Esophagus (tissue), 2 donors: Measurements from ENCODE around the gene MAGIX. TPM values are rescaled to one million over a fixed set of nuclear protein-coding genes. Genes with fewer than 3 reads are reported as not detected.
A peak's percentile ranks its signal among the peaks of the same experiment; 100 is the strongest.

Source experiments
- H3K27ac ChIP-seq, 2 donors: one replicate each; pipeline ENCODE4 v1.5.1; 2013; ENCODE audit warnings: low read depth in 2 of 2, mild to moderate bottlenecking in 2 of 2, inconsistent platforms in 1 of 2, low read length in 1 of 2, moderate library complexity in 1 of 2
- H3K27me3 ChIP-seq, 2 donors: one replicate each; pipeline ENCODE4 v1.6.1; 2013; ENCODE audit warnings: low read length in 2 of 2, control low read depth in 1 of 2, mild to moderate bottlenecking in 1 of 2; ENCODE audit not compliant: insufficient read depth in 2 of 2, control insufficient read depth in 1 of 2
- H3K36me3 ChIP-seq, 2 donors: one replicate each; pipeline ENCODE4 v1.6.1; 2013; ENCODE audit warnings: low read length in 1 of 2; ENCODE audit not compliant: control insufficient read depth in 2 of 2, insufficient read depth in 2 of 2
- H3K4me1 ChIP-seq, 2 donors: one replicate each; pipeline ENCODE4 v1.6.1; 2013; ENCODE audit warnings: low read length in 1 of 2; ENCODE audit not compliant: control insufficient read depth in 2 of 2, insufficient read depth in 2 of 2
- H3K4me3 ChIP-seq, 2 donors: one replicate each; pipeline ENCODE4 v1.5.1; 2013; ENCODE audit warnings: low read length in 2 of 2, mild to moderate bottlenecking in 2 of 2, low read depth in 1 of 2, moderate library complexity in 1 of 2
- H3K9me3 ChIP-seq, 2 donors: one replicate each; pipeline ENCODE4 v1.6.1; 2013; ENCODE audit warnings: mild to moderate bottlenecking in 2 of 2, low read depth in 1 of 2, low read length in 1 of 2, moderate library complexity in 1 of 2; ENCODE audit not compliant: control insufficient read depth in 2 of 2, insufficient read depth in 1 of 2
- WGBS, 2 donors: extraction: QIAGEN DNeasy Blood & Tissue Kit; methylation state at CpG; one replicate each; pipeline ENCODE4 v1.1.7; 2013; 5-methylcytosine and 5-hydroxymethylcytosine counted together
- polyA plus RNA-seq, 2 donors: library from polyadenylated mRNA; stranded (reverse); fragments of 200-250 nt; gene quantifications; one replicate each; pipeline ENCODE4 v1.2.3, GENCODE V29; 2013
- donor health status: healthy with polysubstance abuse.
- donor health status: Bipolar disorder and iron deficiency.

The MAGIX gene
- polyA plus RNA-seq, 2 donors = 6.0 to 6.3 TPM

DNA sequence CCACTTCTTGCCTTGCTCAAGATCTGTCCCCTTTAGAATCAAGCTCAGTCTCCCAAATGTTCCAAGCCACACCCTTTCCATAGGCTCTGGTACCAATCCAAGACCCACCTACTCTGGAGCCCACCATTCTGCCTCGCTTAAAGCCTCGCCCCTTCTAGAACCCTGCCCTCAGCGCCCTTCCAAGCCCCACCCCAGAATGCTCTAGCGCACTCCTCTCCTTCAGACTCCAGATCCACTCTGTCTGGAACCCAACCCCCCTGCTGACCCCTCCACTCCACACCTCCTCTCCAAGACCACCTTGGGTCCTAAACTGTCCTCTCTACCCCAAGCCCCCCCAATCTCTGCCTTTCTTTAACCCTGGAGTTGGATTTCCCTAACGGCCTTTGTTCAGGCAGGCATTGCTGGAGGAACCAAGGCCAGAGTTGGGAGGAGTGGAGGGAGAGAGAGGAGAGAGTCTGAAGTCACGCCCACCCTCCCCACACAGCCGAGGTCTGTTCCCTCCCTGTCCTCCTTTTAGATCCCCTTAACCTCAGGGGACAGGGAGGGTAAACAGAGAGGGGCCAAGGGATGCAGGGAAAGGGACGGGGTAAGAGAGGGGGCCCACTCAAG lies 26.0 kb downstream of the MAGIX start:
- Histone ChIP-seq H3K27me3 (no peaks in the 10 kb centered on the region), H3K36me3 (no peaks in the 10 kb centered on the region), H3K4me1 (peaks cover 0 to 9% of the 10 kb centered on the region in 2 donors), H3K9me3 (peaks cover 0 to 2% of the 10 kb centered on the region in 2 donors), H3K27ac (peak overlapping the region in 1 of 2 donors; percentile 35), H3K4me3 (no peak overlapping the region)
- 62 to 65% methylated on average over 8 of the region's 8 CpGs for WGBS, 2 donors

GRCh38 chrX:49189606-49190005 lies 27.0 kb downstream of the MAGIX start:
- Histone ChIP-seq H3K4me1 (peaks cover 0 to 6% of the 10 kb centered on the region in 2 donors), H3K27me3 (no peaks in the 10 kb centered on the region), H3K9me3 (peaks cover 0 to 2% of the 10 kb centered on the region in 2 donors), H3K36me3 (no peaks in the 10 kb centered on the region), H3K4me3 (no peak overlapping the region), H3K27ac (peak overlapping the region; percentile 22 to 85)
- WGBS, 2 donors = 56 to 71% methylated on average over 6 of the region's 6 CpGs

DNA sequence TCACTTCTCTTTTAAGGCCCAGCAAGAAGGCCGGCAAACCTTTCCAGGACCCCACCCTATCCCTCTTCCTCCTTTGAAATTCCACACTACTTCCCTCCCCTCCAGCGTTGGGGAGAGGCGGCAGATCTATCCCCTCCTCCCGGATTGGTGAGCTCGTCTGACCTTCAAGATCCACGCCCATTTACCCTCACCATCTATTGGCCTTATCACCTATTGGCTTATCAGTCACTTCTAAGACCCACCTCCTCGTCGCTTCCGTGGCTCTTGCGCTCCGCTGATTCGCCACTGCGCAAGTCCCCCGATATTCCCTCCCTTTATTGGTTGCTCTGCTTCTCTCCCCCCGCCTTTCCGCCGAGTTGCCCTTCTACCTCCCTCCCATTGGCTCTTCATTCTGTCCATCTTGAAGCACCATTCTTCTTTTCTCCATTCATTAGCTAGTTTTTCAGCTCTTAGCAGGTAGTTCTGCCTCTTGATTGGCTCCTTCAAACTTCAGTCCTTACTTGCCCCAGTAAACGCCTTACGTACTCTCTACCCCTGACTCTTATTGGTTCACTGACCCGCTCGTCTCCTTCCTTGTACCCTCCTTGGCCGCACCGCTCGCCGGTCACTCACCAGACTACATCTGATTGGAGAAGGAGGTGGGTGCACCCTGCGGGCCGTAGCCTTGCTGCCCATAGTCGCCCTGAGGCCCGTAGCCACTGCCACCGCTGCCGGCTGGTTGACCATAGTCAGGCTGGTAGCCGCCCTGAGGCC lies 28.4 kb downstream of the MAGIX start:
- Histone ChIP-seq H3K27ac (peak overlapping the region; percentile 89 to 94), H3K36me3 (no peaks in the 10 kb centered on the region), H3K4me1 (peaks cover 0 to 6% of the 10 kb centered on the region in 2 donors), H3K9me3 (peaks cover 0 to 2% of the 10 kb centered on the region in 2 donors), H3K27me3 (no peaks in the 10 kb centered on the region), H3K4me3 (peak overlapping the region; percentile 55 to 67)
- 0 to 28% methylated on average over 32 of the region's 32 CpGs for WGBS, 2 donors

DNA sequence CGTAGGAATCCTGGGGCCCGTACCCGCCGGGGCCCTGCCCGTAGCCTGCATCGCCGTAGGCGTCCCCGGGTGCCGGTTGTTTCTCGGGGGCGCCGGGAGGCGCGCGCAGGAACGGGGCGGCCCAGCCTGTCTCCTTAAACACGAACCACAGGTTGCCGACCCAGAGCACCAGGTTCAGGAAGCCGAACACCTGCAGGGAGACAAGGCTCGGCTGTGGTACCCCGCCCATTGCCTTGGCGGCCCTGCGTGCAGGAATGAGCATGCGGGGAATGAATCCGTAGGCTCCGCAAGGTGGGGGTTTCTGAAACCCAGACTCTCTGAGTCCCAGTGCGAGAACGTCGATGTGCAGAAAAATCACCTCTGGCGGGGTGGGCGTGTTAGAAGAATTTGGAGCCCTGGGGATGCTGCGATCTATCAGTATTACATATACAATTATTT lies 29.0 kb downstream of the MAGIX start:
- 1 to 32% methylated on average over 34 of the region's 34 CpGs for WGBS, 2 donors
- no peaks in the 10 kb centered on the region for H3K27me3 ChIP-seq

DNA sequence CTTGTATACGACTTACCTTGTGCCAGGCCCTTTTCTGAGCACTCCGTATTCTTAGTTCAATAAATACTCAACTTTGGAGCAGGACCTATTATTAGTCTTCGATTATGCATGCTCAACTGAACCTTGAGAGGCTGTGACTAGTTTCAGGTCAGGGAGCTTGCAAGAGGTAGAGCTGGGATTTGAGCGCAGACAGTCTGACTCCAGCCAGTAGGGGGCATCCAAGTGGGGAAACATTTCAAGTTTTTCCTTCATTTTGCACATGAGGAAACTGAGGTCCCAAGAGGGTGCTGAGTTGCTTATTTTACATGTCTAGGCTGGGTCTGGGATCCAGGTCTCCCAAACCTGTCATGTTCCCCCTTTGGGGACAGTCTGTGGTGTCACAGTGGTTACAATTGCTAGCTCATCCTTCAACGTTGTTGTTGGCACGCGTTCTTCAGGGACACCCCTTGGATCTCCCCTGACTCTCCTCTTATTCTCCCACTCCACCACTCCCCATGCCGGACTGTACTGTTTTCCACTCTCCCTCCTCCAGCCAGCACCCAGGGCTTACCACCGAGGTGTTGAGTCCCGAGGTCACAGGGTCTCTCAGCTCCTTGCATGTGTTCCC lies 30.3 kb downstream of the MAGIX start:
- H3K4me1 ChIP-seq = peaks cover 0 to 4% of the 10 kb centered on the region in 2 donors
- H3K4me3 ChIP-seq = no peak overlapping the region
- no peaks in the 10 kb centered on the region for H3K27me3 ChIP-seq
- H3K36me3 ChIP-seq = no peaks in the 10 kb centered on the region
- 63 to 66% methylated on average over 10 of the region's 10 CpGs for WGBS, 2 donors
- peaks cover 0 to 5% of the 10 kb centered on the region in 2 donors for H3K9me3 ChIP-seq
- no peak overlapping the region for H3K27ac ChIP-seq

More for the DNA sequence above, 29.0 kb downstream of the MAGIX start:
- H3K36me3 ChIP-seq = no peaks in the 10 kb centered on the region
- peaks cover 0 to 2% of the 10 kb centered on the region in 2 donors for H3K9me3 ChIP-seq
- peak overlapping the region; percentile 89 to 94 for H3K27ac ChIP-seq
- H3K4me1 ChIP-seq = peaks cover 0 to 6% of the 10 kb centered on the region in 2 donors
- peak overlapping the region; percentile 55 to 67 for H3K4me3 ChIP-seq

- Histone ChIP-seq H3K36me3 (no peaks in the 10 kb centered on the region), H3K27me3 (no peaks in the 10 kb centered on the region), H3K9me3 (peaks cover 0 to 5% of the 10 kb centered on the region in 2 donors), H3K4me1 (no peaks in the 10 kb centered on the region), H3K4me3 (no peak overlapping the region), H3K27ac (no peak overlapping the region)
- WGBS, 2 donors = 70 to 71% methylated on average over 2 of the region's 2 CpGs
These were observed 31.0 kb downstream of the MAGIX start for GRCh38 chrX:49193542-49193964.

- no peak overlapping the region for H3K27ac ChIP-seq
- no peaks in the 10 kb centered on the region for H3K27me3 ChIP-seq
- H3K36me3 ChIP-seq = no peaks in the 10 kb centered on the region
- no peak overlapping the region for H3K4me3 ChIP-seq
- H3K9me3 ChIP-seq = peaks cover 0 to 2% of the 10 kb centered on the region in 2 donors
- no peaks in the 10 kb centered on the region for H3K4me1 ChIP-seq
- 72 to 77% methylated on average over 12 to 13 of the region's 13 CpGs for WGBS, 2 donors
These were observed 35.1 kb downstream of the MAGIX start for GRCh38 chrX:49197543-49198087.

DNA sequence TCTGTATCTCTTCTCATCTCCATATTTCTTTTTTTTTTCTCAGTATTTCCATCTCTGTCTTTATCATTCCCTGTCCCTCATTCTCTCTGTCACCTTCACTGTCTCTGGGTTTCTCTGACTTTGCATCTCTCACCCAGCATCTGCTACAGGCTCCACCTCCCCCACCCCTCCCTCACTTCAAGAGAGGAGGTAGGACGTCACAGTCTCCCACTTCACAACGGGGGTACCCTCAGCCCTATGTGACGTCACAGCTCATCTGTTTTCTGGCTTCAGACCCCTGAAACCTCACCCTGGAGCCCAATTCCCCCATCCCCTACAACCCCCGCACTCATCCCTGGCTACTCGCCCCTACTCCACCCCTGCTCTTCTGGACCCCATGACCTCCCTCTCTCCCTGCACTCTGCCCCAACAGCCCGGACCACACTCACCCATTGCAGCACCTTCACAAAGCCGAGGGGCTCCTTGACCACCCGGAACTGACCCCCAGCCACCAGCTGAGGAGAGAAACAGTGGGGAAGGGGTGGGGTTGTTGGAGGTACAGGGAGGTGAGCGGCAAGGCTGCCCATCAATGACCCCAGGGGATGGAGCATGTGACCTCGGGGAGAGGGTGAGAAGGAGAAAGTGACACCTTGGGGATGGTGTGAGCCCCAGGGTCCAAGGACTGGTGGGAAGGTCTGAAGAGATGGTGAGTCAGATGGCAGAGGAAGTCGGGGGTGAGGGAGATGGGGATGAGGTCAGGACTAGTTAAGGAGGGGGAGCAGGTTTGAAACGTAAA lies 36.2 kb downstream of the MAGIX start:
- Histone ChIP-seq H3K9me3 (peaks cover 0 to 2% of the 10 kb centered on the region in 2 donors), H3K4me1 (no peaks in the 10 kb centered on the region), H3K27ac (no peak overlapping the region), H3K4me3 (no peak overlapping the region), H3K27me3 (no peaks in the 10 kb centered on the region), H3K36me3 (no peaks in the 10 kb centered on the region)
- 17 to 40% methylated on average over 12 of the region's 12 CpGs for WGBS, 2 donors

DNA sequence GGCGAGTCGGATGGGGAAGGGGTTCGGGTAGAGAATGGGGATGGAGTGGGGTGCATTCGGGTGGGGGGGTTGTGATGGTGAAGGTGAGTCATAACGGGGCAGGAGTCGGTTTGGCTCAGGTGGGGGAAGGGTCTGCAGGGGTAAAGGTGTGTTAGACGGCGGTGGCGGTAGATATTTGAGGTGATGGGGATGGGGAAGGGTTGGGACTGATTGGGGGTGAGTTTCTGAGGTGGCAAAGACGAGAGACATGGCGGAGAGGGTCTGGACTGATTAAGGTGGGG lies 36.7 kb downstream of the MAGIX start:
- H3K4me1 ChIP-seq = no peaks in the 10 kb centered on the region
- no peaks in the 10 kb centered on the region for H3K36me3 ChIP-seq
- 8 to 46% methylated on average over 11 of the region's 11 CpGs for WGBS, 2 donors
- H3K4me3 ChIP-seq = no peak overlapping the region
- no peaks in the 10 kb centered on the region for H3K27me3 ChIP-seq
- peaks cover 0 to 2% of the 10 kb centered on the region in 2 donors for H3K9me3 ChIP-seq
- H3K27ac ChIP-seq = no peak overlapping the region
